GM18505 (cell line): Measurements from ENCODE around the gene RNF130.
"Not testable (repeated sequence)": the region's sequence is repeated elsewhere in the genome, so short reads cannot be mapped to it uniquely, and the experiment has no call there.

ENCODE experiments used
- ATAC-seq: cut with Tn5 transposase; IDR thresholded peaks from one replicate; pipeline ENCODE4 v1.9.1; 2021; ENCODE audit not compliant: unreplicated experiment
- POLR2A ChIP-seq: IDR thresholded peaks from 4 replicates; pipeline ENCODE4 v1.6.1; 2011; ENCODE audit warnings: borderline replicate concordance; ENCODE audit not compliant: insufficient read depth, insufficient read length; ENCODE audit errors: extremely low read depth

The RNF130 gene

GRCh38 chr5:180099733-180100611 lies 28.4 kb upstream of the RNF130 start:
- no peak for TF ChIP-seq POLR2A
- no peak for ATAC-seq

- TF ChIP-seq POLR2A, result no peak
- ATAC-seq, result no peak
These were observed 27.6 kb upstream of the RNF130 start for GRCh38 chr5:180098991-180099732.

GRCh38 chr5:180098526-180098925 lies 27.0 kb upstream of the RNF130 start:
- ATAC-seq, result no peak
- TF ChIP-seq POLR2A, result no peak

GRCh38 chr5:180097926-180098325 lies 26.4 kb upstream of the RNF130 start:
- ATAC-seq, result no peak
- TF ChIP-seq POLR2A, result no peak

- TF ChIP-seq POLR2A, result no peak
- ATAC-seq, result no peak
These were observed 25.8 kb upstream of the RNF130 start for GRCh38 chr5:180097163-180097894.

- TF ChIP-seq POLR2A, result no peak
- ATAC-seq, result no peak
These were observed 25.1 kb upstream of the RNF130 start for GRCh38 chr5:180096616-180097015.

- TF ChIP-seq POLR2A, result no peak
- no peak for ATAC-seq
These were observed 24.0 kb upstream of the RNF130 start for GRCh38 chr5:180095545-180095944.

- no peak for ATAC-seq
- no peak for TF ChIP-seq POLR2A
These were observed 22.3 kb upstream of the RNF130 start for GRCh38 chr5:180093651-180094382.

- no peak for TF ChIP-seq POLR2A
- ATAC-seq, result no peak
These were observed 21.7 kb upstream of the RNF130 start for GRCh38 chr5:180093241-180093640.

GRCh38 chr5:180090769-180091546 lies 19.4 kb upstream of the RNF130 start:
- no peak for TF ChIP-seq POLR2A
- ATAC-seq, result no peak

GRCh38 chr5:180090098-180090768 lies 18.7 kb upstream of the RNF130 start:
- no peak for TF ChIP-seq POLR2A
- no peak for ATAC-seq

- not testable (repeated sequence) for ATAC-seq
These were observed 18.1 kb upstream of the RNF130 start for GRCh38 chr5:180089628-180090027.

GRCh38 chr5:180088561-180088960 lies 17.0 kb upstream of the RNF130 start:
- ATAC-seq, result no peak
- no peak for TF ChIP-seq POLR2A
